Neuron (in vitro differentiated cells): ENCODE measurements around the gene CDH4.

Source experiments
- H2AFZ ChIP-seq: one replicate; pipeline ENCODE4 v1.6.1; 2013; ENCODE audit warnings: low read depth, mild to moderate bottlenecking, inconsistent platforms, low read length, moderate library complexity
- H3K27me3 ChIP-seq: one replicate; pipeline ENCODE4 v1.6.1; 2013; ENCODE audit warnings: low read length; ENCODE audit not compliant: insufficient read depth
- H3K36me3 ChIP-seq: one replicate; pipeline ENCODE4 v1.6.1; 2013; ENCODE audit warnings: low read length; ENCODE audit not compliant: insufficient read depth
- H3K4me1 ChIP-seq: one replicate; pipeline ENCODE4 v1.6.1; 2013; ENCODE audit warnings: low read length; ENCODE audit not compliant: insufficient read depth
- H3K4me3 ChIP-seq: 2 replicates; pipeline ENCODE4 v1.5.1; 2013; ENCODE audit warnings: mild to moderate bottlenecking, low read length, moderate library complexity
- H3K9me3 ChIP-seq: one replicate; pipeline ENCODE4 v1.6.1; 2013; ENCODE audit warnings: low read length

CDH4 gene

DNA sequence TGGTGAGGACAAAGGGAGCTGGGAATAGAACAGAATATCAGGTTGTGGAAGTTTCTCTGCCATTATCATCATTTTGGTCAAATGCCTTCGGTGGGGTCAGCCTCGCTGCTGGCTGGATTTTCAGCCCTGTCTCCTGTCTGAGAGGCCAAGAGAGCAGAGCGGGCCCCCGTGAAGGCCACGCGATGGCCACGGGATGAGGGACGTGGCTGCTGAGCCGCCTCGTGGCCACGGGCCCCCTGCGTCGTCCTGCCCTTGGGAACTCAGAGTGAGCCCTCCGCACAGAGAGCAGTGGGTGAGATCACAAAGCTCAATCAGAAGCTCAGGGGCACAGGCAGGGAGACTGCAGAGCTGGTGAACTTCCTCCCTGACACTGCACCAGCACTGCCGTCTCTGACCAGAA, 363.7 kb downstream of the CDH4 start:
- no peak overlapping the region for H3K4me3 ChIP-seq
- H3K36me3 ChIP-seq = no peaks in the 10 kb centered on the region
- no peak overlapping the region for H2AFZ ChIP-seq
- H3K4me1 ChIP-seq = peaks cover 5% of the 10 kb centered on the region
- no peaks in the 10 kb centered on the region for H3K27me3 ChIP-seq
- peaks cover 8% of the 10 kb centered on the region for H3K9me3 ChIP-seq

DNA sequence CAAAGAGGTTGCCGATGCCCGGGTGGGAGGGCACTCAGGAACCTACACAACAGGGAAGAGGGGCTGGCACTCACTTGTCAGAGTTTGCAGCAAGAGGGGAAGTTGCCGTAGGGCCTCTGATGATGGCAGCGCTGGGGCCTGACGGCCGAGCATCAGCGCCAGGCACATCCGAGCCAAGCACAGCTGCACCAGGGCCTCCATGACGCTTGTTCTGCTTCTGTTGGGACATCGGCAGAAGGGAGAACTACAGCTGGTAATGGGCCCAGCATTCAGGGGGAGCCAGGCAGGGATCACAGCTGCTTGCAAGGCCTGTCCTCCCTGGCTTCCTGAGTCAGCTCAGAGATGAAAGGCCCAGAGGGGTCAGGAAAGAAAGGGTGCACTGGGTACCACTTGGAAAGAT, 367.7 kb downstream of the CDH4 start:
- H3K4me1 ChIP-seq = peaks cover 5% of the 10 kb centered on the region
- no peaks in the 10 kb centered on the region for H3K36me3 ChIP-seq
- no peak overlapping the region for H2AFZ ChIP-seq
- H3K4me3 ChIP-seq = no peak overlapping the region
- no peaks in the 10 kb centered on the region for H3K27me3 ChIP-seq
- no peaks in the 10 kb centered on the region for H3K9me3 ChIP-seq

DNA sequence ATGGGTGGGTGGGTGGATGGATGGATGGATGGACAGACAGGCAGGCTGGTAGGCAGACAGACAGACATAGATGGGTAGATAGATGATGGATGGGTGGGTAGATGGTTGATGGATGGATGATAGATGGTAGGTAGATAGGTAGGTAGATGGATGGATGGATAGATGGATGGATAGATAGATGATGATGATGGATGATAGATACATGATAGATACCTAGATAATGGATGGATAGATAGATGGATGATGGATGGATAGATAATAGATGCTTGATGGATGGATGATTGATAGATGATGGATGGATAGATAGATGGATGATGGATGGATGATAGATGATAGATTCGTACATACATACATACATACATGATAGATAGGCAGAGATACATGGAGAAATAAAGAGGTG, 368.1 kb downstream of the CDH4 start:
- H3K27me3 ChIP-seq = no peaks in the 10 kb centered on the region
- no peak overlapping the region for H3K4me3 ChIP-seq
- no peak overlapping the region for H2AFZ ChIP-seq
- H3K4me1 ChIP-seq = peaks cover 5% of the 10 kb centered on the region
- H3K36me3 ChIP-seq = no peaks in the 10 kb centered on the region
- H3K9me3 ChIP-seq = no peaks in the 10 kb centered on the region

DNA sequence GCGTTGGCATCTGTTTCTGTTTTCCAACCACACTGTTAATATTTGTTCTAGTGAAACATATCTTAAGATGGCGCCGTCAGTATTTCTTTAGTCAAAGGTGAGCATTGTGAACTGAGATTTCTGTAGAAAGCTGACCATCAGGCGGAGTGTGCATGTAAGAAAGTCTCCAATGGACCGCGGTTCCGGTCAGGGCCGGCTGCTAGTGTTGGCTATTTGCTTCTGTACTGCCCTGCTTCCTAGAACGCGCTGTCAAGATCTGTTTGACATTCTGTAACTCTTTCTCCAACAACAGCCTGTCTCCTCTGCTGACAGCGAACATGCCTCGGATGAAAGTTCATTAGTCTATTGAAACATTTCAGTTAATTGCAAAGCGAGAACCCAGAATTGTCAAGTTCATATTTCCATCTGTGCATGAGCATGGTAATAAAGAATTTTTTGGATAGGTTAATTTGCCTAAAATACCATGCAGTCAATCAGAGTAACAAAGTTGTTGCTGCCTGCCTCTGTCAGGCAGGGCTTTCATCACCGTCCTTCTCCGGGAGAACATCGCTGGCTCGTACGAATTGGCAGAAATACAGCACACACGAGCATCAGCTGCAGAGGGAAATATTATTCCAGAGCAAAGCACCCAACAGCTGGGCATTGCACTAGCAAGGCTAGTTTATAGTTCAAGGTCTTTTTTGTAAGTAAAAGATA, 369.1 kb downstream of the CDH4 start:
- Histone ChIP-seq H3K27me3 (no peaks in the 10 kb centered on the region), H2AFZ (no peak overlapping the region), H3K4me1 (peaks cover 5% of the 10 kb centered on the region), H3K4me3 (no peak overlapping the region), H3K36me3 (no peaks in the 10 kb centered on the region), H3K9me3 (no peaks in the 10 kb centered on the region)

DNA sequence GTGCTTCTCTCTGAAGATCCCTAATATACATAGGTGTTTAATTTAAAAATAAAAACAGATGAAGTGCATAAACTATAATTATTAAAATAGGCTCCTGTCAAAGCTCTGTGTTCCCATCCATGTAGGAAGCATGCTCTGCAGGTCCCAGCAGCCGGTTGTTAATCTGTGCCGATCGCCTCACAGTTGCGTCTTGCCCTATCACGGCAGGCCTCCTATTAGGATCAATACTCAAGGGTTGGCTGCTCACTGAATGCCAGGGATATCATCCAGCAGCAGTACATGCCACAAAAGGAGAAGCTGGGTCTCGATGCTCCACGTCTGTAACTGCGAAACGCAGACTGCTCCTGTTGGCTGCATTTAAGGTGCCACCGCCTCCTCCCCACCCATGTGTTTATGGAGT, 369.8 kb downstream of the CDH4 start:
- no peak overlapping the region for H3K4me3 ChIP-seq
- no peaks in the 10 kb centered on the region for H3K36me3 ChIP-seq
- peaks cover 5% of the 10 kb centered on the region for H3K4me1 ChIP-seq
- no peaks in the 10 kb centered on the region for H3K9me3 ChIP-seq
- H2AFZ ChIP-seq = no peak overlapping the region
- H3K27me3 ChIP-seq = no peaks in the 10 kb centered on the region

DNA sequence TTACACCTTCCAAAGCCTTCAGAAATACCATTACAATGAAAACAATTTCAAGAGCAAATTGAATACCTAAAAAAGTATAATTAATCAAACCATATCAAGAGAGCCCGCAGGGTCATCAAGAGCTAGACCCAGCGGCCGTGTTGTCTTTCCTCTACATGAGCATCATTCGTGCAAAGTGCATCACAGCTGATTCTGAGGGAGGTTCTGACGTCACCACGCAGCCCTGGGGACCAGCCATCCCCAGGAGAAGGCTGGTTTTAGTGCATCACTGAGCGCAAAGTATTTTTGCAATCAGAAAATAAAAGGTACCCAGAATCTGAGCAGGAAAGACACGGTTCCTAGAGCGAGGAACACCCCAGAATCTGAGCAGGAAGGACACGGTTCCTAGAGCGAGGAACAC, 371.4 kb downstream of the CDH4 start:
- no peaks in the 10 kb centered on the region for H3K27me3 ChIP-seq
- peaks cover 14% of the 10 kb centered on the region for H3K4me1 ChIP-seq
- H3K4me3 ChIP-seq = no peak overlapping the region
- H3K36me3 ChIP-seq = no peaks in the 10 kb centered on the region
- no peak overlapping the region for H2AFZ ChIP-seq
- H3K9me3 ChIP-seq = no peaks in the 10 kb centered on the region

DNA sequence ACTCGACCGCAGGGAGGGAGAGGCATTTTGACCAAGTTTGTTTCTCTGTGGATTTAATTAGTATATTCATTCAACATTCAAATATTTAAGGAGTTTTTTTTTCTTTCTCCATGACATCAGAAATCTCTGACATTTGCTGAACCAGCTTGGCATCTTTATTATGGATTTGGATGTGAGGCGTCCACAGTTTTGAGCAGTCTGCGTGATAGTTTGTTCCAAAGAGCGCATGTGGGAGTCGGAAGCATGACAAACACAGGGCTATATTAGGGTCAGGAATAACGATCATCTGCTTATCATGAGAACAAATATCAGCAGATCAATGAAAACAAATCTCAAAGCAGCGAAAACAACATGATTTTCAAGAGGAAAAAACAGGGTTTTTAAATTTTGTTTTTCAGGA, 373.2 kb downstream of the CDH4 start:
- Histone ChIP-seq H3K4me1 (peaks cover 20% of the 10 kb centered on the region), H3K9me3 (no peaks in the 10 kb centered on the region), H2AFZ (no peak overlapping the region), H3K4me3 (no peak overlapping the region), H3K27me3 (no peaks in the 10 kb centered on the region), H3K36me3 (no peaks in the 10 kb centered on the region)

DNA sequence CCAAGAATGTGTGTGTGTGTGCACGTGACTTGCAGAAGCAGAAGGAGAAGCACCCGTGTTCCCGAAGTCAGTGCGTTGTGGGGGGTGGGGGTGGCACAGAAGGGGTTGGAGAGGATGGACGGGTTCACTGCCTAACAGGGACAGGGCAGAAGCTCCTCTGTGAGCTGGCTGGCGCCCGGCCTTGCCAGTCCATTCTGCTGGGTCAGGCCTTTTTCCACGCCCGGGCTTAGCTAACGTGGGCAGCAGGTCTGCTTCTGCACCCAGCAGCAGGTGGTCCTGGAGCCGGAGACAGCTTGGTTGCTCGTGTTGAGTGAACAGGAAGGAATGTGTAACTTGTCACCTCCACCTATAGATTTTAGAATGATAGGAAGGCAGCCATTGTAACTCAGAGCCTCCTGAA, 374.4 kb downstream of the CDH4 start:
- H3K9me3 ChIP-seq = no peaks in the 10 kb centered on the region
- H3K4me1 ChIP-seq = peaks cover 20% of the 10 kb centered on the region
- H2AFZ ChIP-seq = no peak overlapping the region
- H3K27me3 ChIP-seq = no peaks in the 10 kb centered on the region
- H3K4me3 ChIP-seq = no peak overlapping the region
- H3K36me3 ChIP-seq = no peaks in the 10 kb centered on the region

DNA sequence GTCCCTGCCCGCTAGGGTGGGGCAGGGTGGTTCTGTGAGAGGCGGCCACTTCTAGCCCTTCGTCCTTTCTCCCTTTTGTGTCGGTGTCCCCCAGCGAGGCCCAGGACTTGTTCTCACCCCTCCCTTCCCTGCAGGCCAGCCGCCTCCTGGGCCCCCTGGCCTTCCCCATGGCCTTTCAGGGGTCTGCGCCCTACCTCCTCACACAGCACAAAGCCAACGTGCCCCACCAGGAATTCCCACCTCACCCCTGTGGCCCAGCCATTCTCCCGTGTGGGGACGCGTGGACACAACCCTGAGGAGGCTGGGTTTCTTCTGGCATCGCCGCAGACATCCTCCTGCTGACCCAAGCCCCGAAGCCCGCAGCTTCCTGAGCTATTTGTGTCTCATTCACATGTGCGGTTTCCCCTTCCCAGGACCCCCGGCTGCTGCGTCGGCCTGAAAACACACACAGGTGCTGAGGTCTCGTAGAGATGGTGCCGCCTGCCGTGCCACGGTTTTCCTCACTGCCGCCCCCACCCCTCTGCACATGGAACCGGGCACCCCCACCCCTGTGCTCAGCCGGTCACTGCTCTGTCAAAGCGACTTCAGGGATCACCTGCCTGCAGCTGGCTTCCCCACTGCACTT, 375.8 kb downstream of the CDH4 start:
- peaks cover 20% of the 10 kb centered on the region for H3K4me1 ChIP-seq
- no peaks in the 10 kb centered on the region for H3K9me3 ChIP-seq
- H2AFZ ChIP-seq = no peak overlapping the region
- H3K4me3 ChIP-seq = no peak overlapping the region
- no peaks in the 10 kb centered on the region for H3K27me3 ChIP-seq
- no peaks in the 10 kb centered on the region for H3K36me3 ChIP-seq

DNA sequence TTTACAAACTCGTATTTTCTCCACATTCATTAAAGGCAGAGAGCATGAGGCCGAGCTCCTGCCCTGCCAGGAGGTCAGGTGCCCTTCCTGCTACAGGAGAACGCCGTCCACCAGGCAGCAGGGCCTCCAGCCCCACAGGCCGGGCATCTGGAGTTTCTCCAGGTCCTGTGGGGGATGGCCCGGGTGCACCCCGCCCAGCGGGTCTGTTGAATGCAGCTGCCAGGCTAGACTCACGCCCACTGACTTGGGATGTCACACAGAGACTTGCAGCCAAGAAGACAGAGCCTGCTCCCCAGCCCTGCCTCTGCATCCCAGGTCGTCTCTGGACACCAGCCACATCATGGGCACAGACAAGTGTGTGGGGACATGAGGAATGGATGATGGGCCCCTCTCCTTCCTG, 376.4 kb downstream of the CDH4 start:
- Histone ChIP-seq H3K4me1 (peaks cover 20% of the 10 kb centered on the region), H3K4me3 (no peak overlapping the region), H3K36me3 (no peaks in the 10 kb centered on the region), H3K27me3 (no peaks in the 10 kb centered on the region), H3K9me3 (no peaks in the 10 kb centered on the region), H2AFZ (no peak overlapping the region)

DNA sequence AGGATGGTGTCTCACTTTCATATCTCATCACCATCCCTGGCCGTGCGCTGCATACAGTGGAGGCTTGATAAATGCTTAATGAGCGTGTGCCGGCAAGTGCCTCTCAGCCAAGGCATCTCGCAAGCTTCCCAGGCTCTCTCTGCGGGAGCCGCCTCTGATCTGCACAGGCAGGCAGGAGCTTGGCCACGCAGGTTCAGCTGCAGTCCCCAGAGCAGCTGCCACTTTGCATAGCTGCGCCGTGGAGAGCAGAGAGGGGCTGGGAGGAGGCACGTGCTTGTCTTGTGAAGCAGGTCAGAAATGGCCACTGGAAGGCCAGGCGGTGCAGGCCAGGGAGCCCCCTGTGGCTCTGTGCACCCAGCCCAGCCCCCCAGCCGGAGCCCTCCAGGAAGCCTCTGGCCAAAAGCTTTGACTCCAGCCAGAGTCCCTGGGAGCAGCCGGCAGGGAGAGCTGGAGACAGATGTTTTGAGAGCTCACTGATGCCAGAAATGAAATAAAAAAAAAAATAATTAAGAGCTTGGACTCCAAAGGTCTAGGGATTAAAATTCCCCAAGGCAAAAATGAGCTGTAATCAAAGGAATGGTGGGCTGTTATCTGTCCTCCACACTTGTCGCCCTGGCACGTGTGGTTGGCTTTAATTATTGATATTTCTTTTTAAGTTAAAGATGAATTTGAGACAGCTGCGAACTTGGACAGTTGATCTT, 377.0 kb downstream of the CDH4 start:
- no peaks in the 10 kb centered on the region for H3K36me3 ChIP-seq
- H2AFZ ChIP-seq = no peak overlapping the region
- H3K4me3 ChIP-seq = no peak overlapping the region
- H3K27me3 ChIP-seq = no peaks in the 10 kb centered on the region
- peaks cover 20% of the 10 kb centered on the region for H3K4me1 ChIP-seq
- H3K9me3 ChIP-seq = no peaks in the 10 kb centered on the region

DNA sequence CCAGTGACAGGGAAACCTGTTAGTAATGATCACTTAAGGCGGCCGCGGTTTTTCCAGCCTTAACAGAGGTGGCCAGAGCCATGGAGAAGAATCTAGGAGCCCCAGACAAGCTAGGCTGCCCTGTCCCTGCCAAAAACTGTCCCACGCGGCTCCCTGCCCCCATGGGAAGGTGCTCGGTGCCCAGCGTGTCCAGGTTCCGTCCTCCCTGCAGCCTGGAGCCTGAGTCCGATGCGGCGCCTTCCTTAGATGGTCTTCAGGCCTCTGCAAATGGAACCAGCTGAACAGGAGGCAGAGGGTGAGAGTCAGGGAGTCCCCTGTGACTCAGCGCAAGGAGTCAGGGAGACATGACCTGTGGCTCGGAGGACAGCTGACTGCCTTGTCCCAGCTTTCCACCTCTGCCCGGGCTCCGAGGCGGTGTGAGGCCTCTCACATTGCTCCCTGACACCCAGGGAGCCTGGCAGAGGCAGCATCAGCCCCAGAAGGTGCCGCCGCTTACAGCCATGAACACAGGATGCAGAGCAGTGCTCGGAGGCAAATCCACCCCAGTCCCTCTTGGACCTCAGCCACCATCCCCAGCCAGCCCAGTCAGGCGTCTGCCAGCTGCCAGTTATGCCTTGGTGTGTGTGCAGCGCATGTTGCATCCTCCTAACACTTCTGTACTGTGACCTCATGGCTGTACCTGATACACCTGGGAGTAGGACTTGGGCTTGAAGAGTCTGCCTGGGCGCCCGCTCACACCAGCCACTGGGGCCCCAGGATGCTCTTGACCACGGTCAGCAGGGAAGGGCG, 377.7 kb downstream of the CDH4 start:
- no peak overlapping the region for H3K4me3 ChIP-seq
- no peaks in the 10 kb centered on the region for H3K36me3 ChIP-seq
- H3K4me1 ChIP-seq = peaks cover 20% of the 10 kb centered on the region
- no peaks in the 10 kb centered on the region for H3K27me3 ChIP-seq
- H3K9me3 ChIP-seq = no peaks in the 10 kb centered on the region
- no peak overlapping the region for H2AFZ ChIP-seq

DNA sequence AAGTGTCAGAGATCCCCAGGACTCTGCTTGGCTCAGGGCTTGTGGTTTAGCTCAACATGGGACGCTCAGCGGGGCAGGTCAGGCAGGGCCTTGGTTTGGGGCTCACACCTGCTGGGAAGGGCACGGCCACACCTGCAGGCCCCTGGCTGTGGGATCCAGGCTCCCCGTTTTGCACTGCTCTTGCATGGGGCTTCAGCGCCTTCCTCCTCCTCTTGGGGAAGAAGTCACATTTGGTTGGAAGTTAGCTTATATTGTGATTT, 378.3 kb downstream of the CDH4 start:
- no peaks in the 10 kb centered on the region for H3K36me3 ChIP-seq
- no peaks in the 10 kb centered on the region for H3K27me3 ChIP-seq
- no peaks in the 10 kb centered on the region for H3K9me3 ChIP-seq
- no peak overlapping the region for H2AFZ ChIP-seq
- no peak overlapping the region for H3K4me3 ChIP-seq
- H3K4me1 ChIP-seq = peaks cover 20% of the 10 kb centered on the region
